CD4-positive, alpha-beta T cell treated with Interferon alpha-2 for 1 hour (primary cell): ENCODE results near the gene ERG28.

ENCODE experiments used
- DNase-seq, 2 donors: peaks; one replicate each; pipeline ENCODE4 v3.0.0-alpha.2; 2020 to 2022

The ERG28 gene

DNA sequence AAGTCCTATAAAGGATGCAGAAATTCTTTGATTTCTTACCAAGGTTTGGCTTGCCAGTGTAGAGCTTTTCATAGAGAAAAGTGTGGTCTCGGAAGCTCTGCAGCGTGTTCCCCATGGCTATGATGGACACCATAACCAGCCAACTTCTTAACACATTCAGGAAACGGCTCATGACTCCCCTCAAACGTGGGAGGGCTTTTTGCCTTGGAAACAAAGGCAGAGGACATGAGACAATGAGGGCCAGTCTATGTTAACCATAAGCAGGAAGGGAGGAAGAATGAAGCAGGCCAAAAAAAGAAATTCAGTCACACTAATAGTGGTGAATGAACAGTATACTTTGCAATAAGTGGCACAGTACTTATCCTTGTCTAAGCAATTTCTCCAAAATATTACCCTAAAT, 3.3 kb downstream of the ERG28 start:
- DNase-seq: no peak

DNA sequence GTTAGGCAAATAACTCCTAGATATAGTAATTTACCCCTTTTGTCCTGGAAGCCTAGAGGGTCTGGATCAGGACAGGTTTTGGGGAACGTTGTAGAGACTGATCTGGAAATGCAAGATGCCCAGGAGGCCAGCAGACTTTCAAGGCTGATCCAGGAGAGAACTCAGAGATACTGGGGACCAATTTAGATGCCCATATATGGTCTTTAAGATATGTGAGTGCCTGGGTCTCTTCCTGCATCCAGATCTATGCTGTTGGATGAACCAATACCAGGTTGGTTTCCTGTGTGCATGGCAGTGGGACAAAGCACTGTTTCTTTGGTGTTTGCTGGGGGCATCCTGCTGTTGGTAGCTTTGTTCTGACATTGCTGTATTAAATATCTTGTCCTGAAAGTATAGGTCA, 5.4 kb downstream of the ERG28 start:
- no peak for DNase-seq

DNA sequence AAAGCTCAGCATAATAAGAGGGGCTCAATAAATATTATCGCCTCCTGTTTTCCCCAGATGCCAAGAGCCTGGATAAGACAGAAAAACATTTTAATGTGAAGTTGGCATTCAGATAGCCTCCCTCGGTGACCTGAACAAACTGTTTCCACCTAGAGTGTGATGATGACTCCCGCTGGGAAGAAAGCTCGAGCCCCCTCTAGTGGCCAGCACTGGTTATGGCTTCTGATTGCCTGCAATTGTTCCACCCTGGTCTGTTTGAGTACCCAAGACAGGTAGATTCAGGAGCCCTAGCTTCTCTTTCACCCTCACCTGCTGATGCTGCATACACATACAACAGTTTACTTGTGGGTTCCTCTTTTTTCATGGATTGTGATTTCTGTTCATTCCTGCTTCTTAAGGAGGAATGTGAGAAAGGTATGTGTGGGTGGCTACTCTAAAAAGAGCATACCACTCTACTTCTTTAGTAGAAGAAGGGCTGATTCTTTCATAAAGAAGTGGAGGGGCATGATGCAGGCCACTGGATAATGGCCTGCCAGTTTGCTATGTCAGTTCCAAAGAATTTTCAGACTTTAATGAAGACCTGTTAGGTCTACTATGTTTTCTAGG, 6.4 kb downstream of the ERG28 start:
- peak; percentile 75 to 83 for DNase-seq

DNA sequence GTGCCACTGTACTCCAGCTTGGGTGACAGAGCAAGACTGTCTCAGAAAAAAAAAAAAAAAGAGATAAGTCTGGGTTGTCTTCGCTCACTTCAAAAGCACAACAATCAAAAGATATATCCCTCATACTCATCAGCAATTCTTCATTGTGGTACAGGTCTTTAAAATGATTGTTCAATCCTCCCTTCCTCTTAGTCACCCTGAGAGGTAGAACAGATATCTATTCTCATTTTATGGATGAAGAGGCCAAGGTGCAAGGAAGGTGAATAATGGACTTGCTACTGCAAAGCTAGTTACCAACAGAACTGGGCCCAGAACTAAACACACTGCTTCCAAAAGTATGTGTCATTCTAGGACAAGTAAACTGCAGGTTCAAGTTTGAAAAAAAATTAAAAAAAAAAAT, 7.1 kb downstream of the ERG28 start:
- no peak for DNase-seq

DNA sequence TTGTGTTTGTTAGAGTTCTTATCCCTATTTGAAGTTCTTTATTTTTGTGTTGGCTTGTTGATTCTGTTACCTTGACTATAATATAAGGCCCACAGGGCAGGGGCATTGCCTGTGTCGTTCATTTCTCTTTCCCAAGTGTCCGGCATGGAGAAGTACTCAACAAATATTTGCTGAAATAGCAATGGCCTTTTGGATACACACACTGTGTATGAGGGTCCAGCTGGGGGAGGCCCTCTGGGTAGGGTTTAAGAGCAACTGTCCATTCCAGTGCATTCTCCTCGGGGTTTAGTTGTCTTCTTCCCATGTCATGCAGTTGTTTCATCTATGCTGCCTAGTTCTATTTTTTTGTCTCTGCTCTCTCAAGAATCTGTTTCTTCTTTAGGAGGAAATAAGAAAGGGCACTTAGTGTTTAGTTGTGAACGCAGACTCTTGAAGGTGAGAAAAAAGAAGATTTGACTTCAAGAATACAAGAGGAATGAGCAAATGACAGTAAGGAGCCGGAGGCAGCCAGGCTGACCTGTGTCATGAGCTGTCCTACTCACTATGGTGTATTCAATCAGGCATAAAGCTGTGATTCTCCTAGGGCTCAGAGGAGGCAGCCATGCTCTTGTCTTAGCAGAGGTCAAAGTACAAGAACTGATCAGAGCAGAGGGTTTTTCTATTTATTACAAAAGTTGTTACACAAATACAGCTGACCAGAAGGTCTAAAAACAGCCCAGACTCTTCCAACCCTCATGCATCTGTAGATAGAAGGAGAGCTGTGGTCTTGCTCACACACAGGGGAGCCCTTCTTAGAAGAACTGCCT, 10.2 kb downstream of the ERG28 start:
- no peak for DNase-seq

DNA sequence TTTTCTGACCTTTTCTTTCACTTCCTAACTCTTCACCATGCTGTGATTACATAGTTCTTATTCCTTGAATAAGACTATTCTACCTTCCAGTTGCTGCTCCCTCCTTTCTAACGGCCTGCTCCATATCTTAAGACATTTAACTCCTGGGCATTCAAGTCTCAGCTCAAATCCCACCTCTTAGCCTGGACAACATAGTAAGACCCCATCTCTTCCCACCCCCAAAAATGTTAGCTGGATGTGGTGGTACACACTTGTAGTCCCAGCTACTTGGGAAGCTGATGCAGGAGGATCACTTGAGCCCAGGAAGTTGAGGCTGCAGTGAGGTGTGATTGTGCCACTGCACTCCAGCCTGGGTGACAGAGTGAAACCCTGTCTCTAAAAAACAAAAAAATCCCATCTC, 10.9 kb downstream of the ERG28 start:
- DNase-seq: no peak

DNA sequence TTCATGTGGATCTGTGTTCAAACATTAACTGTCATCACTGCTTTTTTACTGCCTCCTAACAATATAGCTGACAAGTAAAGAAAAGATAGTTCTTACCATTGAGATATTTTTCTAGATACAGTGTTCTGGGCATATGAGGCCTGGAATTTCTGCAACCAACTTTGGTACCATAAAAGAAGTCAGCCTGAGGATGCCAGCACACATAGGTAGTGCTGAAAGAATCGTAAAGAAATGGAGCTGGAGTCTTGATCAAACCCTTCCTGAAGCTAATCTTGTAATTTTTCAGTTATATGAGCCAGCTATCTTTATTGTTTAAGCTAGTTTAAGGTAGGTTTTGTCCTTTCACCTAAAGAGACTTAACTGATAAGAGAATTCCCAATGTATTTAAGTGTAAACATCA, 11.3 kb downstream of the ERG28 start:
- DNase-seq: no peak

DNA sequence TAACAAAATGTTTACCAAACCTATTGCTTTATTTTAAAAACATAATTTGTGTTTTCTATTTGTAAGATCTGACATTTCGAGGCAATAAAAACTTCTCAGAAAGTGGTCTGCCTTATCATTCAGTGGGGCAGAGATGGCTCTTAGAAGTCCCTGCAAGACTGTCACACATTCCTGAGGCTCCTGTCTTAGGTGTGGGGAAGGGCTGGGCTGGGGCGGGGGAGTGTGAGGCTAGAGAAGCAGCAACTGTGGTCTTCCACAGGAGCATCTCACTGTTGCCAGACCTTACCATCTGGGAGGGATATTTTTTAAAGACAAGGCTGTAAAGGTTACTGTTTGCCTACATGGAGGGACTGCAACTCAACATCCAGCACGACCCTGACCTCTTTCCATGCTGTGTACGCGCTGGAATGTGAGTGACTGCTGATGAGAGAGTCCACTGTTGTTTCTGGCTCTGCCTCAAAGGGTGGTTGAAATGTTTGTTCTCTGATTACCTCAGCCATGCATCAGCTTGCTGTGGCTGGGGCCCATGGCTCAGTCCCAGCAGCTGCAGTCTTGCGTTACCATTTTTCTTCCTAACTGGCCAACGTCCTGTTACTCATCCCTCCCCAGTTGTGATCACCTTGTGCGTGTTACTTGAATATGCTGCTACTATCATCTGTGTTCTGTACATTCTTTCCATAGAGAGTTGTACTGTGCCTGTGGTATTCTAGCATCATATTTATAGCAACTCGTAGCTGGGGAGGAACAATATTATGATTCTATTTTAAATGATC, 12.4 kb downstream of the ERG28 start:
- no peak for DNase-seq

DNA sequence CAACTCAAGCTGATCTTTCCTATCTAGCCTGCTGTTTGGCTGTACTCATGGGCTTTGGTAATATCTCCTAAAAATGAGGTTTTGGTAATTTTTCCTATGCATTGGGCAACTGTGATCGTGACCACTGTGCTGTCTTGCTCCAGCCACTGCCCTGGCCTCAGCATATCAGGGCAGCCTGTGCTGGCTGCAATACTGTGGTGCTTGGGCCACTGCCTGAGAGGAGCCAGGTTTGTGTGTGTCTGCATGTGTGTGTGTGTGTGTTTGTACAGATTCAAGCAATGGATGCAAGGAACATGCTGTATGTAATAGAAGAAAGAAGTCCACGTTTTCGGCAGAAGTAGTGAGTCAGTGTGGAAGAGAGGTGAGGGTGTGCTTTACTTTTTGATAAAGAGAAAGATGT, 13.0 kb downstream of the ERG28 start:
- DNase-seq: no peak

DNA sequence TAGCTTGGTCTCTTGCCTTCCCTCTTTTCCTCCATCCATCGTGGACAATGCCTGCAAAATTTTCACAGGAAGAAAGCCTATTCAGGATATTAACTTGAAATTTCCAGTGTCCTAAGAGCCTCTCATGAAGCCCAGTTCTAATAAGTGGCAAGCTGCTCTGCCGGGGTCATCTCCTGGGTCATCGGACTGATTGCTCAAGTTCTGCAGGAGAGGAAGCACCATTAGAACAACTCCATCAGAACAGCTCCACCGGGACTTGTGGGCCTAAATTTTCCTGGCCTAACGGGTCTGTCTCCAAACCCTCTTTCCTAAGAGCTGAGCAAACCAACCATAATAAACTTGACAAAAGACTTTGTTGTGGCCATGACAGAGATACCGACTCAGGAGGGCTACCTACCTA, 13.9 kb downstream of the ERG28 start:
- DNase-seq: no peak

DNA sequence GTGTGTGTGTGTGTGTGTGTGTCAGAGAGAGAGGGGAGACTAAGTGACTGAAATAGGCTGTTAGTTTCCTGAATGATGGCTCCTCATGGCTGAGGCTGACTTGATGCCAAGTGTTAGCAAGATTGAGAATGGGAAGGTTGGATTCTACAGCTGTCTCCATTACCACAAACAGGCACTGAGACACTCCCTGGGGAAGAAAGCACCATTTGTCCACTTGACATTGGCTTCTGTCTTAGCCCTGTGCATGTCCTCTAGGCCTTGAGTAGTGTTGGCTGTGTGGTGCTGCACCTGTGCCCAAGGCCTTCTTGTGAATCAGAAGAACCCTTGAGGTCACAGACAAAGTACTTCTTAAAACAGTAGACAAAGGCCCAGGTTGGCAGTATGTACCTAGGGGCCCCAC, 15.6 kb downstream of the ERG28 start:
- no peak for DNase-seq

DNA sequence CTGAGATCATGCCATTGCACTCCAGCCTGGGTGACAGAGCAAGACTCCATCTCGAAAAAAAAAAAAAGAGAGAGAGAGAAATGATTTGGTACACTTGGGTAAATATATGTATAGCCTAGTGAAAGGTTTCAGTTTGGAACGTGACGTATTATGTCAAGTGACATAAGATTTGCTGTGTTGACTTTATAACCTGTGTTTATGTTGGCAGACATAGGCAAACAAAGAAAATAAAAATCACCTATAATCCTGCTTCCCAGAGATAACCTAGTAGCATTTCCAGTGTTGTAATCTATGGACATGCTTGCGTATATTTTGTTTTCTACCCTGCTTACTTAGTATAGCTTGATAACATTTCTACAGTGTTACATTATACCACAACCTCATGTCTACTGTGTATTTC, 16.7 kb downstream of the ERG28 start:
- DNase-seq: no peak

DNA sequence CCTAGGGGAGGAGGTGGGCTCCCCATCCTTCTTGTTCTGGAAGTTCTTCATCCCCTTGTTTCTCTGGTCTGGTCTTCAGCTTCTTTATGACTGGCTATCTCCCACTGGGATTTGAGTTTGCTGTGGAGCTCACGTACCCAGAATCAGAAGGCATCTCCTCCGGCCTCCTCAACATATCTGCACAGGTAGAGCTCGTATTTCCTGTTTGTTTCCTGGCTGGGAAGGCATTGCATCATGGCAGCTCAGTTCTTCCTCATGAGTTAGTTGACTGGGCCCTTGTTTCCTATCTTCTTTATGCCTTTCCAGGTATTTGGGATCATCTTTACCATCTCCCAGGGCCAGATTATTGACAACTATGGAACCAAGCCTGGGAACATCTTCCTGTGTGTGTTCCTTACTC, 19.8 kb downstream of the ERG28 start:
- no peak for DNase-seq

DNA sequence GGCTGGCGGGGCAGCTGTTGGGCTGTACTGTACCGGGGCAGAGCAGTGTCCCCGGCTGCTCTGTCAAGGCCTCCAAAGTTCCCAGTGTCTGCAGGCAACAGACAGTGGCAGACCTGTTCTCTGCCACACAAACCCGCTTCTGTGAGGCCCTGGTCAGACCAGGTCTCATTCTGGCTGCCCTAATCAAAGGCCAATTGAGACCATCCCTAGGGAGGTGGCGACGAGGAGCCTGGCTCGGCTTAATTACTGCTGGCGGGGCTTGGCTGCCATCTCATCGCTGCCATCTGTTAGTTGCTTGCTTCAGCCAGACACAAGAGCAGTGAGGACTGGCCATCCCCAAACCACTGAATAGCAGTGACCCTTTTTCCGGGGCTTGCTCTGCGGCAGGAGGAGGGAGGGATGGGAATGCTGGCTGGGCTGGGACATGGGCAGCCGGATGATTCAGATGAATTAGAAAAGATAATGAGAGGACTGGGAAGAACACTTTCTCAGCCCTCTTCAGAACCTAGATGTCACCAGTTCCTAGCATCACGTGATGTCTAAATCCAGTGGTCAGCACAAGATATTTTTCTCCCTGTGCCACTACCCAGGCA, 24.5 kb downstream of the ERG28 start:
- no peak for DNase-seq

DNA sequence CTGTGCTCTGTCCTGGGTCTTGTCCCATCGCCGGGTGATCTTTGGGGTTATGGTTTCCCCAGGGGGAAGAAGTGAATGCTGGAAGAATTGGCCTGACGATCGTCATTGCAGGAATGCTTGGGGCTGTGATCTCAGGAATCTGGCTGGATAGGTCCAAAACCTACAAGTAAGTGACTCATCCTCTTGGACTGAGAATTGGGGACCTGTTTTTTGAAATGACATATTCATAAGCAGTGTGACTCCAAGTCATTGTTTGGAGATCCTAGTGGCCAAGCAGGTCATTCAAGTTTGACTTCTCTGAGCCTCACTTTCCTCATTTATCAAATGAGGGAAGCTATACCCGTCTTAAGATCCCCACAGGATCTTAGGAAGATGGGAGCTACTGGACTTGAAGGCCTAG, 25.8 kb downstream of the ERG28 start:
- DNase-seq: no peak

DNA sequence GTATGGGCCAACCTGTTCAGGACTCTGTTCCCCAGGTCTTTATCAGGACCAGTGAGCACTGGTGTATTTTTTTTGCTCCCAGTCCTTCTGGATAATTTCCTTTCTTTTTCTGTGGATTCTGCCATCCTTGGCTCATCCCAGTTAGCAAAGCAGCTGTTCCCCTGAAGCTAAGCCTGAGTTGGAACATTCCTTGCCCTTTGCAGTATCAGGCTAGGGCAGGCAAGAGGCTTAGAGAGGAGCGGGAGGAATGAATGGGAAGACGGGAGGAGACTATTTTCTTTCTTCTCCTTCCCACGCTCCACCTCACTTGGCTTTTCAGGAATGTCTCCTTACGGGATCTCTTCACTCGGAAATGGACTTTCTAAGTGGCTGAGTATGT, 29.2 kb downstream of the ERG28 start:
- DNase-seq: no peak

DNA sequence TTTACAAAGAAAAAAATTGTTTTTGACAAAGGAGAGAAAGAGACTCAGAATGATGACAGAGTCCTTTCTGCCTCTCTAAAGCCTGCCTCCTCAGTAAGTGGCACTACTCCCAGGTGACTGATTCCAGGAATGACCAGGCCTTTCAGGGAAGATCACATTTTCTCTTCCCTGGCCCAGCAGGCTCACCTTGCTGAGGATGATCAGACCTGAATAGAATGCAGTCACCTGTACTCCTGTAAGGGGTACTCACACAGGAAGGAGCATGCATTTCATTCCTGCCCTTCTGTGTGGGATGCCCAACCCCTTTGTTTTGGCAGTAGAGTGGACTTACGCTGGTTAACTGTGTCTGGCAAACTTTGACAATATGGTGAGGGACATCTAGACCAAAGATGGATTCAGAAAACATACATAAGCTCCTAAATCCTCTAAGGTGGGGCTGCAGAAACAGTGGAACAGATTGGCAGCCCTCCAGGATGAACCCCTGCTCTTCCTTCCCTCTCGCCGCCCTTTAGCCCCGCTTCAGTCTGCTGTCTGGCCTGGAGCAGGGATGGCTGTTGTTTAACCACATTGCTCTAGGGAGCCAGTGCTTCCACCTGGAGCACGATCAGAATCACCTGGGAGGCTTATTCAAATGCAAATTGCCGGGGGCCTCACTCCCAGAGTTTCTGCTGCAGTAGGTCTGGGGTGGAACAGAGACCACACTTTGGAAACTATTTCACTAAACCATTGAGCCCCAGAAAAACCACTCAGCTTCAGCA, 29.8 kb downstream of the ERG28 start:
- no peak for DNase-seq

DNA sequence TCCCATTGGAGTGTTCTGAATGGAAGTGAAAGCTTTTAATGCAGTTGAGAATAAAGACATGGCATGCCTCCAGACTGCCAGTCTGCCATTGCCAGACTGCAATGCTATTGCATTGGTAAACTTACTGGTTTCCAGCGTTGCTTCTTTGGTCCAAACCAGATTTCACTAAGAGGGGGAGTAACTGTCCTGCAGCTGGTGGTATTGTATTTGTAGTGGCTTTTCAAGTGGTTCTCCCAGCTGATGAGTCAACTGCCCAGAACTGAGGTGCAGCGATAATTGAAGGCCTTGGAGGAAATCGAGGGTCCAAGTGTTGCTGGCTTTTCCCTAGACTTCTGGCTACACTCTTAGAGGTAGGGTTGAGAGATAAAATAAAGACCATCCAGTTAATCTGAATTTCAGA, 31.9 kb downstream of the ERG28 start:
- no peak for DNase-seq

DNA sequence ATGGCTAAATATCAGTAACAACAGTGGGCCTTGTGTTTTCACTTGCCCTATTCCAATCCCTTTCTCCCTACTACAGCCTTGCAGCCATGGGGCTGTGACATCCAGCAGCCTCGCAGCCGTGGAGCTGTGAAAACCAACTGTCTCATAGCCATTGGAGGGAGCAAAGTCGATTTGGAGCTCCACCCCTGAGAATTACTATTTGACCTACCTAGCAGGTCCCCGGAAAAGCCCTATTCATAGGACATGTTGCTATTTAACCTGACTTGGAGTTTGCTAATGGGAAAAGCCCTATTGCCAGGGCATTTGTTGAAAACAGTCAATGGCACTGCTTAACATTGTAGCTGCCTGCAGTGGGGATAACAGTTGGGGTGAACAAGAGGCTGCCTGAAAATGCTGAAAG, 33.3 kb downstream of the ERG28 start:
- no peak for DNase-seq

DNA sequence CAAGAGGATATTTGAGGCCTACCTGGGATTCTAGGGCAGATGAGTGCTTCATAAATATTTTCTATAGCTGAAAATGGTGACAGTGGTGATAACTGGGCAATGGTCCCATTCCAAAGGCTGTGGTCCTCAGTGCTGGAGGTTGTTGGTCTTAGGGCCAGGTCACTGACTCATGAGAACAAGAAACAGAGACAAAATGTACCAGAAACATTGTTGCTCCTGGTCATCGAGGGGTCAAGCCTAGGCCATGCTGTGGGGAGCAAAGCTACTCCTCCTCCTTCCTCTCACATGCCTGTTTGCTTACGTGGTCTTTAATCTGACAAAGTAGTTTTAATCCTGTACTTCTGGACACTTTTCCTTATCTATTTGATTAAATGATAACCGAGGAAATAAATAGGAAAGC, 33.8 kb downstream of the ERG28 start:
- DNase-seq: no peak

DNA sequence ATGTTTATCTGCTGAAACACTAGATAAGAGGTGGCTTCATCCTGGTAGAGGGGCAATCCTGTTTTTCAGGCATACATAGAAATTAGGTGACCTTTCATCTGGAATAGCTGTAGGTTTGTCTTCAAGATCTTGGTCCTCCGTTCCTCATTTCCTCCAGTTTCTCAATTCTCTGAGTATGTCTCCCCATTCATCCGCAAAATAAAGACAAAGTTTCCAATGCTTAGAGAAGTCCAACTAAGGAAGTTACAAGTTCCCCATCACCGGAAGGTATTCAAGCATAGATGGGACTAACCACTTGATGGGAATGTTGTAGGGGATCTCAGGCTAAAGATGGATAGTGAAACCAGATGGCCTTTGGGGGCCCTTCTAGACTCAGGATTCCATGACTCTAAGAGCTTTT, 34.3 kb downstream of the ERG28 start:
- DNase-seq: no peak

DNA sequence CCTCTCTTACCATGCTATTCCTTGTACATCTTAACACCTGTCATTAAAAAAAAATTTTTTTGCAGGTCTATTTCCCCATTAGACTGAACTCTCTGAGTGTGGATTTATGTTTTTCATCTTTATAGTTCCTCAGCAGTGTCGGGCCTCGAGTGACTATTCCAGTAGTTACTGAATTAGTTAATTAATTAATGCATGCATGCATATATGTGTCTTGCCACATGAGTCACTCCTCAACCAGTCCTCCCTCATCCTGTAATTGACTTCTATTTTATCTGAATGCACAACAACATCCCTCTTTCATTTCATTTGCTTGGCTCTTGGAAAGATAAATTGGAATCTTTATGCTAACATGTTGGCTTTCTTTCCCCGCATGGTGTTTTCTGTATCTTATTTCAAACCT, 35.6 kb downstream of the ERG28 start:
- DNase-seq: no peak

DNA sequence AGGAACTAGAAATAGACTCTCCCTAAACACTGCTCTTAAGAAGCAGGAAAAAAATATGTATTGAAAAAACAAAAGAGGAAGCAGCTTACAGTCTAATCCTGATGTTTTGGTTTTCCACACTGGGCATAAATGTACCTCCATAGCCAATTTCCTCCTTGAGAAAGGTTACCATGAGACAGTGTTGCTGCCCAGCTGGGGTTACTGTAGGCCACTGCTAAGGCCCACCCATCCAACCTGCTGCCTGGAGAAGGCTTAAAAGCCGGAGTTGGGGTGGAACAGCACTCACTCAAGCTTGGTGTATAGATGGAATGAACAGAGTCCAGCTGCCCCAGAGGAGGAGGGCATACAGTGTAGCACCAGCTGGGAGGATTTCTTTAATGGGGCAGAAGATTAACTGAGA, 41.1 kb downstream of the ERG28 start:
- no peak for DNase-seq
